ENCODE measurements around the gene OLA1. TPM values are rescaled to one million over a fixed set of nuclear protein-coding genes. Genes with fewer than 3 reads are reported as not detected.

The OLA1 gene
- total RNA-seq, 5 donors from 2014 or later (not counting 1 experiment from before 2014, with no cell fraction given), result 32.1 to 46.1 (median 38.1) TPM

GRCh38 chr2:174157053-174157452 lies 91.3 kb downstream of the OLA1 start:
- Mint-ChIP-seq H3K36me3 (peaks cover 22% of the 10 kb centered on the region), H3K27ac (no peak overlapping the region), H3K27me3 (no peaks in the 10 kb centered on the region), H3K4me1 (peaks cover 0 to 10% (median 3%) of the 10 kb centered on the region in 3 donors), H3K9me3 (no peaks in the 10 kb centered on the region), H3K4me3 (no peak overlapping the region)
- DNase-seq (no peak), ATAC-seq (replicated peaks in 1 of 4) (no peak)
- Histone ChIP-seq H3K4me1 (ENCODE audit: control insufficient read depth in 1 of 2, extremely low read depth in 1 of 2, insufficient read depth in 2 of 2, low read length in 2 of 2) (no peaks in the 10 kb centered on the region), H3K9me3 (no peaks in the 10 kb centered on the region), H3K36me3 (ENCODE audit: control insufficient read depth in 2 of 2, extremely low read depth in 1 of 2, insufficient read depth in 1 of 2, low read length in 1 of 2) (no peaks in the 10 kb centered on the region), H3K27ac (ENCODE audit: low read length) (no peak overlapping the region), H3K27me3 (replicated peaks in 1 of 2; ENCODE audit: control insufficient read depth in 2 of 2, extremely low read depth in 1 of 2, insufficient read depth in 2 of 2, low read length in 1 of 2) (no peaks in the 10 kb centered on the region), H3K4me3 (ENCODE audit: control insufficient read depth in 1 of 2, extremely low read depth in 1 of 2, low read length in 1 of 2) (no peak overlapping the region)
- ChIA-PET CTCF (interaction anchor here in 1 of 2 donors (0.5 to 0.7 kb wide), 3 partner anchors 18 to 51 kb away, joined by 5 to 6 read pairs (median 5); no protein-coding TSS in a partner anchor), POLR2A (no interaction called here)
- 83% methylated on average over 1 of the region's 1 CpG for WGBS (ENCODE audit: insufficient coverage)

GRCh38 chr2:174153757-174154680 lies 94.3 kb downstream of the OLA1 start:
- POLR2A ChIA-PET, result no interaction called here
- peaks cover 0 to 10% (median 3%) of the 10 kb centered on the region in 3 donors for H3K4me1 Mint-ChIP-seq
- no peaks in the 10 kb centered on the region for H3K9me3 ChIP-seq
- DNase-seq, result no peak
- no peaks in the 10 kb centered on the region for H3K27me3 Mint-ChIP-seq
- ATAC-seq (replicated peaks in 1 of 4), result no peak
- no peak overlapping the region for H3K4me3 ChIP-seq (ENCODE audit: control insufficient read depth in 1 of 2, extremely low read depth in 1 of 2, low read length in 1 of 2)
- WGBS (ENCODE audit: insufficient coverage), result 60% methylated on average over 1 of the region's 8 CpGs
- peaks cover 30% of the 10 kb centered on the region for H3K36me3 Mint-ChIP-seq
- H3K27ac Mint-ChIP-seq, result no peak overlapping the region
- no peaks in the 10 kb centered on the region for H3K27me3 ChIP-seq (replicated peaks in 1 of 2; ENCODE audit: control insufficient read depth in 2 of 2, extremely low read depth in 1 of 2, insufficient read depth in 2 of 2, low read length in 1 of 2)
- no peaks in the 10 kb centered on the region for H3K4me1 ChIP-seq (ENCODE audit: control insufficient read depth in 1 of 2, extremely low read depth in 1 of 2, insufficient read depth in 2 of 2, low read length in 2 of 2)
- CTCF ChIA-PET, result no interaction called here
- no peaks in the 10 kb centered on the region for H3K36me3 ChIP-seq (ENCODE audit: control insufficient read depth in 2 of 2, extremely low read depth in 1 of 2, insufficient read depth in 1 of 2, low read length in 1 of 2)
- H3K27ac ChIP-seq (ENCODE audit: low read length), result no peak overlapping the region
- no peak overlapping the region for H3K4me3 Mint-ChIP-seq
- H3K9me3 Mint-ChIP-seq, result no peaks in the 10 kb centered on the region

GRCh38 chr2:174149530-174149929 lies 98.8 kb downstream of the OLA1 start:
- Mint-ChIP-seq H3K36me3 (peaks cover 36% of the 10 kb centered on the region), H3K9me3 (no peaks in the 10 kb centered on the region), H3K4me3 (no peak overlapping the region), H3K27ac (no peak overlapping the region), H3K4me1 (peaks cover 5 to 7% (median 6%) of the 10 kb centered on the region in 3 donors), H3K27me3 (no peaks in the 10 kb centered on the region)
- WGBS (ENCODE audit: insufficient coverage), result no CpG with 5 or more reads among the region's 2 CpGs
- Histone ChIP-seq H3K4me3 (ENCODE audit: control insufficient read depth in 1 of 2, extremely low read depth in 1 of 2, low read length in 1 of 2) (no peak overlapping the region), H3K27me3 (replicated peaks in 1 of 2; ENCODE audit: control insufficient read depth in 2 of 2, extremely low read depth in 1 of 2, insufficient read depth in 2 of 2, low read length in 1 of 2) (no peaks in the 10 kb centered on the region), H3K36me3 (ENCODE audit: control insufficient read depth in 2 of 2, extremely low read depth in 1 of 2, insufficient read depth in 1 of 2, low read length in 1 of 2) (no peaks in the 10 kb centered on the region), H3K27ac (ENCODE audit: low read length) (no peak overlapping the region), H3K4me1 (ENCODE audit: control insufficient read depth in 1 of 2, extremely low read depth in 1 of 2, insufficient read depth in 2 of 2, low read length in 2 of 2) (no peaks in the 10 kb centered on the region), H3K9me3 (no peaks in the 10 kb centered on the region)
- ChIA-PET CTCF (interaction anchor here in 1 of 2 donors (0.6 kb wide), 1 partner anchor 10 kb away, joined by 3 read pairs; no protein-coding TSS in a partner anchor), POLR2A (no interaction called here)
- DNase-seq (no peak), ATAC-seq (replicated peaks in 1 of 4) (no peak)

GRCh38 chr2:174148833-174149232 lies 99.5 kb downstream of the OLA1 start:
- no peak overlapping the region for H3K27ac Mint-ChIP-seq
- Histone ChIP-seq H3K36me3 (ENCODE audit: control insufficient read depth in 2 of 2, extremely low read depth in 1 of 2, insufficient read depth in 1 of 2, low read length in 1 of 2) (no peaks in the 10 kb centered on the region), H3K4me1 (ENCODE audit: control insufficient read depth in 1 of 2, extremely low read depth in 1 of 2, insufficient read depth in 2 of 2, low read length in 2 of 2) (no peaks in the 10 kb centered on the region), H3K9me3 (no peaks in the 10 kb centered on the region), H3K4me3 (ENCODE audit: control insufficient read depth in 1 of 2, extremely low read depth in 1 of 2, low read length in 1 of 2) (no peak overlapping the region), H3K27ac (ENCODE audit: low read length) (no peak overlapping the region), H3K27me3 (replicated peaks in 1 of 2; ENCODE audit: control insufficient read depth in 2 of 2, extremely low read depth in 1 of 2, insufficient read depth in 2 of 2, low read length in 1 of 2) (no peaks in the 10 kb centered on the region)
- no peak for ATAC-seq (replicated peaks in 1 of 4)
- H3K36me3 Mint-ChIP-seq, result peaks cover 35% of the 10 kb centered on the region
- no peak for DNase-seq
- no peaks in the 10 kb centered on the region for H3K27me3 Mint-ChIP-seq
- ChIA-PET CTCF (no interaction called here), POLR2A (no interaction called here)
- H3K9me3 Mint-ChIP-seq, result no peaks in the 10 kb centered on the region
- WGBS (ENCODE audit: insufficient coverage), result 85% methylated on average over 2 of the region's 2 CpGs
- peaks cover 4 to 6% (median 5%) of the 10 kb centered on the region in 3 donors for H3K4me1 Mint-ChIP-seq
- H3K4me3 Mint-ChIP-seq, result no peak overlapping the region

- DNase-seq, result no peak
- H3K27me3 Mint-ChIP-seq, result no peaks in the 10 kb centered on the region
- ChIA-PET POLR2A (interaction anchor here in 1 of 2 donors (0.7 kb wide), 1 partner anchor 473 kb away, joined by 3 read pairs; no protein-coding TSS in a partner anchor), CTCF (interaction anchor here in 1 of 2 donors (0.6 kb wide), 1 partner anchor 202 kb away, joined by 3 read pairs; no protein-coding TSS in a partner anchor)
- Histone ChIP-seq H3K4me3 (ENCODE audit: control insufficient read depth in 1 of 2, extremely low read depth in 1 of 2, low read length in 1 of 2) (no peak overlapping the region), H3K9me3 (no peaks in the 10 kb centered on the region), H3K36me3 (ENCODE audit: control insufficient read depth in 2 of 2, extremely low read depth in 1 of 2, insufficient read depth in 1 of 2, low read length in 1 of 2) (no peaks in the 10 kb centered on the region), H3K27ac (ENCODE audit: low read length) (no peak overlapping the region), H3K27me3 (replicated peaks in 1 of 2; ENCODE audit: control insufficient read depth in 2 of 2, extremely low read depth in 1 of 2, insufficient read depth in 2 of 2, low read length in 1 of 2) (no peaks in the 10 kb centered on the region), H3K4me1 (ENCODE audit: control insufficient read depth in 1 of 2, extremely low read depth in 1 of 2, insufficient read depth in 2 of 2, low read length in 2 of 2) (no peaks in the 10 kb centered on the region)
- ATAC-seq (replicated peaks in 1 of 4), result no peak
- H3K4me1 Mint-ChIP-seq, result peaks cover 2 to 5% (median 3%) of the 10 kb centered on the region in 3 donors
- no peak overlapping the region for H3K27ac Mint-ChIP-seq
- H3K9me3 Mint-ChIP-seq, result no peaks in the 10 kb centered on the region
- peaks cover 41% of the 10 kb centered on the region for H3K36me3 Mint-ChIP-seq
- WGBS (ENCODE audit: insufficient coverage), result 73% methylated on average over 2 of the region's 2 CpGs
- H3K4me3 Mint-ChIP-seq, result no peak overlapping the region
Observed at GRCh38 chr2:174145827-174146226, 102.5 kb downstream of the OLA1 start.

GRCh38 chr2:174142290-174142689 lies 106.0 kb downstream of the OLA1 start:
- ATAC-seq (replicated peaks in 1 of 4) (no peak), DNase-seq (no peak)
- no peak overlapping the region for H3K27ac Mint-ChIP-seq
- WGBS (ENCODE audit: insufficient coverage), result no CpG with 5 or more reads among the region's 2 CpGs
- peaks cover 42% of the 10 kb centered on the region for H3K36me3 Mint-ChIP-seq
- no peaks in the 10 kb centered on the region for H3K9me3 ChIP-seq
- H3K4me3 Mint-ChIP-seq, result no peak overlapping the region
- H3K27me3 Mint-ChIP-seq, result no peaks in the 10 kb centered on the region
- H3K4me1 Mint-ChIP-seq, result peaks cover 2 to 5% (median 2%) of the 10 kb centered on the region in 3 donors
- no peak overlapping the region for H3K27ac ChIP-seq (ENCODE audit: low read length)
- ChIA-PET CTCF (interaction anchor here in 1 of 2 donors (1.0 kb wide), 1 partner anchor 9 kb away, joined by 3 read pairs; no protein-coding TSS in a partner anchor), POLR2A (interaction anchor here in 1 of 2 donors (0.6 kb wide), 1 partner anchor 15 kb away, joined by 3 read pairs; no protein-coding TSS in a partner anchor)
- H3K4me1 ChIP-seq (ENCODE audit: control insufficient read depth in 1 of 2, extremely low read depth in 1 of 2, insufficient read depth in 2 of 2, low read length in 2 of 2), result no peaks in the 10 kb centered on the region
- H3K4me3 ChIP-seq (ENCODE audit: control insufficient read depth in 1 of 2, extremely low read depth in 1 of 2, low read length in 1 of 2), result no peak overlapping the region
- no peaks in the 10 kb centered on the region for H3K36me3 ChIP-seq (ENCODE audit: control insufficient read depth in 2 of 2, extremely low read depth in 1 of 2, insufficient read depth in 1 of 2, low read length in 1 of 2)
- no peaks in the 10 kb centered on the region for H3K9me3 Mint-ChIP-seq
- no peaks in the 10 kb centered on the region for H3K27me3 ChIP-seq (replicated peaks in 1 of 2; ENCODE audit: control insufficient read depth in 2 of 2, extremely low read depth in 1 of 2, insufficient read depth in 2 of 2, low read length in 1 of 2)
